Epithelial cell of esophagus (primary cell): ENCODE data around the gene NEK4.

Source experiments
- DNase-seq: peaks from one replicate; pipeline ENCODE4 v3.0.0; 2010; ENCODE audit warnings: low read depth
- H3K4me3 ChIP-seq: 2 replicates; pipeline ENCODE4 v1.5.1; 2011; ENCODE audit warnings: mild to moderate bottlenecking, low read length, control low read depth
- CTCF ChIP-seq: IDR thresholded peaks from 2 replicates; pipeline ENCODE4 v1.5.1; 2011; ENCODE audit warnings: low read depth, mild to moderate bottlenecking, low read length, control low read depth, inconsistent platforms; ENCODE audit not compliant: insufficient read depth; ENCODE audit errors: missing control alignments

Gene NEK4

GRCh38 chr3:52754373-52754772, 16.4 kb downstream of the NEK4 start:
- TF ChIP-seq CTCF: no peak
- no peak for DNase-seq
- no peak overlapping the region for H3K4me3 ChIP-seq

GRCh38 chr3:52752045-52752660, 18.6 kb downstream of the NEK4 start:
- H3K4me3 ChIP-seq: no peak overlapping the region
- no peak for DNase-seq
- no peak for TF ChIP-seq CTCF

- H3K4me3 ChIP-seq: no peak overlapping the region
- no peak for DNase-seq
- TF ChIP-seq CTCF: no peak
Measured at GRCh38 chr3:52743721-52744120, 27.0 kb downstream of the NEK4 start.

GRCh38 chr3:52743152-52743551, 27.6 kb downstream of the NEK4 start:
- no peak for DNase-seq
- H3K4me3 ChIP-seq: no peak overlapping the region
- TF ChIP-seq CTCF: no peak

GRCh38 chr3:52742418-52743041, 28.2 kb downstream of the NEK4 start:
- H3K4me3 ChIP-seq: no peak overlapping the region
- peak; percentile 65 for TF ChIP-seq CTCF
- DNase-seq: peak; percentile 57

- TF ChIP-seq CTCF: no peak
- no peak for DNase-seq
- H3K4me3 ChIP-seq: no peak overlapping the region
Measured at GRCh38 chr3:52739730-52740129, 31.0 kb downstream of the NEK4 start.
